Mammary epithelial cell (primary cell): ENCODE measurements around the gene GLCE.

Experiments used
- EZH2 ChIP-seq: IDR thresholded peaks from 2 replicates; pipeline ENCODE4 v1.6.1; 2012; ENCODE audit warnings: low read length, inconsistent platforms, borderline replicate concordance
- TF ChIP-seq, protein P1 (sequence below), 2 donors: IDR thresholded peaks in 1 of 2; conservative IDR thresholded peaks in 1 of 2; 2 replicates each; pipeline ENCODE4 v1.5.1; 2011 to 2012; ENCODE audit warnings: inconsistent platforms in 2 of 2, low read length in 2 of 2, mild to moderate bottlenecking in 2 of 2, control low read depth in 1 of 2, low read depth in 1 of 2; ENCODE audit not compliant: insufficient read depth in 1 of 2; ENCODE audit errors: extremely low read depth in 1 of 2

DNA sequence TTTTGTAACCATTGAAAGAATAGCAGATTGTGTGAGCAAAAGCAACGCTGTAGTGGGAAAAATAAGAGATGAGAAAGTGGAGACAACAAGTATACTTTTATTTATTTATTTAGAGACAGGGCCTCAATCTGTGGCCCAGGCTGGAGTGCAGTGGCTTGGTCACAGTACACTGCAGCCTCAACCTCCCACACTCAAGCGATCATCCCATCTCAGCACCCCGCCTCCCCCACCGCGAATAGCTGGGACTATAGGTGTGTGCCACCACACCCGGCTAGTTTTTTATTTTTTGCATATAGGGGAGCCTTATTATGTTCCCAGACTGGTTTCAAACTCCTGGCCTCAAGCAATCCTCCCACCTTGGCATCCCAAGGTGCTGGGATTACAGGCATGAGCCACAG lies 1.6 kb upstream of the GLCE start:
- TF ChIP-seq, protein P1, sequence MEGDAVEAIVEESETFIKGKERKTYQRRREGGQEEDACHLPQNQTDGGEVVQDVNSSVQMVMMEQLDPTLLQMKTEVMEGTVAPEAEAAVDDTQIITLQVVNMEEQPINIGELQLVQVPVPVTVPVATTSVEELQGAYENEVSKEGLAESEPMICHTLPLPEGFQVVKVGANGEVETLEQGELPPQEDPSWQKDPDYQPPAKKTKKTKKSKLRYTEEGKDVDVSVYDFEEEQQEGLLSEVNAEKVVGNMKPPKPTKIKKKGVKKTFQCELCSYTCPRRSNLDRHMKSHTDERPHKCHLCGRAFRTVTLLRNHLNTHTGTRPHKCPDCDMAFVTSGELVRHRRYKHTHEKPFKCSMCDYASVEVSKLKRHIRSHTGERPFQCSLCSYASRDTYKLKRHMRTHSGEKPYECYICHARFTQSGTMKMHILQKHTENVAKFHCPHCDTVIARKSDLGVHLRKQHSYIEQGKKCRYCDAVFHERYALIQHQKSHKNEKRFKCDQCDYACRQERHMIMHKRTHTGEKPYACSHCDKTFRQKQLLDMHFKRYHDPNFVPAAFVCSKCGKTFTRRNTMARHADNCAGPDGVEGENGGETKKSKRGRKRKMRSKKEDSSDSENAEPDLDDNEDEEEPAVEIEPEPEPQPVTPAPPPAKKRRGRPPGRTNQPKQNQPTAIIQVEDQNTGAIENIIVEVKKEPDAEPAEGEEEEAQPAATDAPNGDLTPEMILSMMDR (conservative IDR thresholded peaks at IDR 0.05 in 1 of 2, IDR thresholded peaks at IDR 0.05 in 1 of 2; ENCODE audit: extremely low read depth in 1 of 2, insufficient read depth in 1 of 2, low read depth in 1 of 2, low read length in 2 of 2), result no peak
- TF ChIP-seq EZH2, result no peak
